ENCODE data around the gene RIN2. TPM values are rescaled to one million over a fixed set of nuclear protein-coding genes. Genes with fewer than 3 reads are reported as not detected.

RIN2 gene
- total RNA-seq, 2 experiments from 2014 or later, result 0.17 to 0.33 TPM

DNA sequence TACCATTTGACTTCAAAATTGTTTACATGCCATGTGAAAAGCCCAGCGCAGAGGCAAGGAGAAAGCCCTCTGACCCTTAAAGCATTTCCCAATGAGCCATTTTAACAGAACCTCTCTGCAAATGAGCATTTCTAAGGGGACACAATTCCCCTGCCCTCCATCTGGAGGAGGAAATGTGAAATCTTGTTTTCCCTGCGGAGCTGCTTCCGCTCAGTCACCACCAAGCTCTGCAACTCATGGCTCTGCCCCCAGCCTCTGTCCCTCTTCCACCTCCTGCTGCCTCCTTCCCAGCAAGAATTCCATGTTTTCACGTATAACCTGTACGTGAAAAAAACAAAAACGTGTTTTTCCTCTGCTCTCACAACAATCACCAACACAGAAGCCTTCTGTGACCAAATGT is 12.3 kb downstream of the RIN2 start:
- TF ChIP-seq, protein P1, sequence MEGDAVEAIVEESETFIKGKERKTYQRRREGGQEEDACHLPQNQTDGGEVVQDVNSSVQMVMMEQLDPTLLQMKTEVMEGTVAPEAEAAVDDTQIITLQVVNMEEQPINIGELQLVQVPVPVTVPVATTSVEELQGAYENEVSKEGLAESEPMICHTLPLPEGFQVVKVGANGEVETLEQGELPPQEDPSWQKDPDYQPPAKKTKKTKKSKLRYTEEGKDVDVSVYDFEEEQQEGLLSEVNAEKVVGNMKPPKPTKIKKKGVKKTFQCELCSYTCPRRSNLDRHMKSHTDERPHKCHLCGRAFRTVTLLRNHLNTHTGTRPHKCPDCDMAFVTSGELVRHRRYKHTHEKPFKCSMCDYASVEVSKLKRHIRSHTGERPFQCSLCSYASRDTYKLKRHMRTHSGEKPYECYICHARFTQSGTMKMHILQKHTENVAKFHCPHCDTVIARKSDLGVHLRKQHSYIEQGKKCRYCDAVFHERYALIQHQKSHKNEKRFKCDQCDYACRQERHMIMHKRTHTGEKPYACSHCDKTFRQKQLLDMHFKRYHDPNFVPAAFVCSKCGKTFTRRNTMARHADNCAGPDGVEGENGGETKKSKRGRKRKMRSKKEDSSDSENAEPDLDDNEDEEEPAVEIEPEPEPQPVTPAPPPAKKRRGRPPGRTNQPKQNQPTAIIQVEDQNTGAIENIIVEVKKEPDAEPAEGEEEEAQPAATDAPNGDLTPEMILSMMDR (IDR thresholded peaks at IDR 0.05), result no peak
- no peak overlapping the region for H3K27ac ChIP-seq (ENCODE audit: low read depth in 1 of 2, low read length in 2 of 2)
- ATAC-seq (ENCODE audit: poor library complexity) (no peak), DNase-seq (no peak)
- Mint-ChIP-seq H3K27ac (no peak overlapping the region), H3K9me3 (no peaks in the 10 kb centered on the region), H3K4me1 (ENCODE audit: low read depth) (no peaks in the 10 kb centered on the region), H3K4me3 (no peak overlapping the region), H3K36me3 (ENCODE audit: low read depth) (no peaks in the 10 kb centered on the region), H3K27me3 (peaks cover 27% of the 10 kb centered on the region)
- H3K4me3 ChIP-seq (ENCODE audit: low read length), result no peak overlapping the region
- peaks cover 0 to 4% of the 10 kb centered on the region in 2 experiments for H3K27me3 ChIP-seq (ENCODE audit: control insufficient read depth in 1 of 2, insufficient read depth in 2 of 2, low read length in 2 of 2)
- H3K36me3 ChIP-seq (ENCODE audit: insufficient read depth, low read length), result no peaks in the 10 kb centered on the region
- no peaks in the 10 kb centered on the region for H3K4me1 ChIP-seq (ENCODE audit: insufficient read depth, low read length)
- intact Hi-C loops (cut with DNase I, micrococcal nuclease), result no loop called here
- H3K9me3 ChIP-seq (ENCODE audit: control insufficient read depth in 1 of 2, insufficient read depth in 1 of 2, low read length in 2 of 2), result peaks cover 0 to 3% of the 10 kb centered on the region in 2 experiments
- ChIA-PET CTCF (no interaction called here), POLR2A (no interaction called here)

DNA sequence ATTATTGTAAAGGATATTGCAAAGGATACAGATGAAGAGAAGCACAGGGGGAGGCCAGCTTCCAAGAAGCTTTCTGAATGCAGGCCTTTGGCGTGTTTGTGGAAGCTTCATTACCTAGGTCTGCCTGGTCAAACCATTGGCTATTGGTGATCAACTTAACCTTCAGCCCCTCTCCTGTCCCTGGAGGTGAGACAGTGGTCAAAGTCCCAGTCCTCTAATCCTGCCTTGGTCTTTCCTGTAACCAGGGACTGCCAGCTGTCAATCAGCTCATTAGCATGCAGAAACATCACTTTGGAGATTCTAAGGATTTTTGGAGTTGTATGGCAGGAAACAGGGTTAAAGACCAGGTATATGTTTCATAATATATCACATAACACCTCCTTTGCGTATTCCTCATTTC is 13.0 kb downstream of the RIN2 start:
- Histone ChIP-seq H3K36me3 (ENCODE audit: insufficient read depth, low read length) (no peaks in the 10 kb centered on the region), H3K4me1 (ENCODE audit: insufficient read depth, low read length) (no peaks in the 10 kb centered on the region), H3K4me3 (ENCODE audit: low read length) (no peak overlapping the region), H3K9me3 (ENCODE audit: control insufficient read depth in 1 of 2, insufficient read depth in 1 of 2, low read length in 2 of 2) (peaks cover 0 to 3% of the 10 kb centered on the region in 2 experiments), H3K27ac (ENCODE audit: low read depth in 1 of 2, low read length in 2 of 2) (no peak overlapping the region), H3K27me3 (ENCODE audit: control insufficient read depth in 1 of 2, insufficient read depth in 2 of 2, low read length in 2 of 2) (peaks cover 0 to 4% of the 10 kb centered on the region in 2 experiments)
- Mint-ChIP-seq H3K27ac (no peak overlapping the region), H3K4me1 (ENCODE audit: low read depth) (no peaks in the 10 kb centered on the region), H3K36me3 (ENCODE audit: low read depth) (no peaks in the 10 kb centered on the region), H3K27me3 (peaks cover 27% of the 10 kb centered on the region), H3K9me3 (no peaks in the 10 kb centered on the region), H3K4me3 (no peak overlapping the region)
- ATAC-seq (ENCODE audit: poor library complexity) (no peak), DNase-seq (no peak)
- POLR2A ChIA-PET, result no interaction called here
- TF ChIP-seq, protein P1 (IDR thresholded peaks at IDR 0.05), result no peak
- CTCF ChIA-PET, result no interaction called here
- intact Hi-C loops (cut with DNase I, micrococcal nuclease), result no loop called here

DNA sequence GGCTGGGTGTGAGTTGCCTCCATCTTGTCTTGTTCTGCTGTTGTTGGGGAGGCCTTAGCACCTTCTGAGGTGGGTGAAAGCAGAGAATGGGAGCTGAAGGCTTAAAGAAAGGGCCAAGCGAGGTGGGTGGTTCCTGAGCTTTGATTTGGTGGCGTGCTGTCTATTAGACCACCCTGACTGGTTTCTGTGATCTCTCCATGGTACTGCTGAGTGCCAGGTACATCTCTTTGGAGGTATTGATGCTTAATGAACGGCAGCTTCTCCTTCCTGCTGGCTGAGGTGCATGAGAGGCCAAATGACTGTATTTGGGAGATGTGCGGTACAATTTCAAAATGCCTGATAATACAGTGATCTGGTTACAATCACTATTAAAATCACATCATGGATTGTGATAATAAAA is 15.4 kb downstream of the RIN2 start:
- Mint-ChIP-seq H3K4me1 (ENCODE audit: low read depth) (no peaks in the 10 kb centered on the region), H3K27ac (no peak overlapping the region)

More for the DNA sequence above, 15.4 kb downstream of the RIN2 start:
- Mint-ChIP-seq H3K9me3 (no peaks in the 10 kb centered on the region), H3K27me3 (peaks cover 12% of the 10 kb centered on the region), H3K4me3 (no peak overlapping the region), H3K36me3 (ENCODE audit: low read depth) (no peaks in the 10 kb centered on the region)
- peaks cover 0 to 4% of the 10 kb centered on the region in 2 experiments for H3K27me3 ChIP-seq (ENCODE audit: control insufficient read depth in 1 of 2, insufficient read depth in 2 of 2, low read length in 2 of 2)
- no peak overlapping the region for H3K4me3 ChIP-seq (ENCODE audit: low read length)
- CTCF ChIA-PET, result no interaction called here
- DNase-seq (no peak), ATAC-seq (ENCODE audit: poor library complexity) (no peak)
- H3K9me3 ChIP-seq (ENCODE audit: control insufficient read depth in 1 of 2, insufficient read depth in 1 of 2, low read length in 2 of 2), result peaks cover 0 to 3% of the 10 kb centered on the region in 2 experiments
- no peaks in the 10 kb centered on the region for H3K36me3 ChIP-seq (ENCODE audit: insufficient read depth, low read length)
- no peak overlapping the region for H3K27ac ChIP-seq (ENCODE audit: low read depth in 1 of 2, low read length in 2 of 2)
- intact Hi-C loops (cut with DNase I, micrococcal nuclease), result no loop called here
- H3K4me1 ChIP-seq (ENCODE audit: insufficient read depth, low read length), result no peaks in the 10 kb centered on the region
- TF ChIP-seq, protein P1 (IDR thresholded peaks at IDR 0.05), result no peak
- POLR2A ChIA-PET, result no interaction called here

All from CD4-positive, alpha-beta T cell (primary cell).